Measurements from ENCODE around the gene PITRM1. TPM values are rescaled to one million over a fixed set of nuclear protein-coding genes. Genes with fewer than 3 reads are reported as not detected.

Gene PITRM1
- total RNA-seq, 4 donors from 2014 or later, result 81.9 to 123 (median 90.2) TPM

DNA sequence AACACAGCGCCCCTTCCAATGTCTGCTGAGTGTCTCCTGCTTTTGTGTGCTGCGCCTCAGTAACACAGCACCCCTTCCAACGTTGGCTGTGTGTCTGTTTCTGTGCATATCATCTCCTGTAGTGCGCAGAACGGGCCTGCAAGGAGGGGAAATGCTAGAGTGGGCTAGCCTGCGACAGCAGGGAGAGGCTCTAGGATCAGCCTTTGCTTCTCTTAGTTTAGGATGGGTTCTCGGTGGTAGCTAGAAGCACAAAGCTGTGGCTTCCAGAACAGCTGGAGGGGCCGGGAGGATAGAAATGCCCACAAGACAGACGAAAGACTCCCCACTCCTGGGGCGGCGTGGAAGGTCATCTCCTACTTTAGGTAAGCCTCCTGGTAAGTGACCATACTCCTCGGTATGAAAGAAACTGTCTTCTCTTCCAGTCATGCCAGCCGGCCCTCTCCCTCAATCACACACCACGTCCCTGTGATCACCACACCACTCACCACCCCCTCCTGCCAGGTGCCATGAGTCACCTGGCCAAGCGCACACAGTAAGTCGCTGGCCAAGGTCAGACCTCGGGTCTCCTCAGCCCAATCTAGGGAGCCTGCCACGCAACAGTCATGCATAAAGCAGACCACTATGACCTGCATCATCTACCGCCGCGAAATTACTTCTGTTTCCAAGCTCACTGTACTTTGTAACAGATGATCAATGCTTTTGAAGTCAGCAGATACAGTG, 4.8 kb downstream of the PITRM1 start:
- H3K36me3 ChIP-seq, result peaks cover 0 to 74% of the 10 kb centered on the region in 2 donors
- intact Hi-C loops (cut with DNase I; ENCODE audit: low total_unique reads), result no loop called here
- no peak overlapping the region for H3K27ac ChIP-seq
- DNase-seq (no peak), ATAC-seq (no peak)
- in situ Hi-C loops (cut with MboI; ENCODE audit: low sequenced_read_pairs in 4 of 4), result no loop called here
- TF ChIP-seq, protein P1, sequence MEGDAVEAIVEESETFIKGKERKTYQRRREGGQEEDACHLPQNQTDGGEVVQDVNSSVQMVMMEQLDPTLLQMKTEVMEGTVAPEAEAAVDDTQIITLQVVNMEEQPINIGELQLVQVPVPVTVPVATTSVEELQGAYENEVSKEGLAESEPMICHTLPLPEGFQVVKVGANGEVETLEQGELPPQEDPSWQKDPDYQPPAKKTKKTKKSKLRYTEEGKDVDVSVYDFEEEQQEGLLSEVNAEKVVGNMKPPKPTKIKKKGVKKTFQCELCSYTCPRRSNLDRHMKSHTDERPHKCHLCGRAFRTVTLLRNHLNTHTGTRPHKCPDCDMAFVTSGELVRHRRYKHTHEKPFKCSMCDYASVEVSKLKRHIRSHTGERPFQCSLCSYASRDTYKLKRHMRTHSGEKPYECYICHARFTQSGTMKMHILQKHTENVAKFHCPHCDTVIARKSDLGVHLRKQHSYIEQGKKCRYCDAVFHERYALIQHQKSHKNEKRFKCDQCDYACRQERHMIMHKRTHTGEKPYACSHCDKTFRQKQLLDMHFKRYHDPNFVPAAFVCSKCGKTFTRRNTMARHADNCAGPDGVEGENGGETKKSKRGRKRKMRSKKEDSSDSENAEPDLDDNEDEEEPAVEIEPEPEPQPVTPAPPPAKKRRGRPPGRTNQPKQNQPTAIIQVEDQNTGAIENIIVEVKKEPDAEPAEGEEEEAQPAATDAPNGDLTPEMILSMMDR (IDR thresholded peaks at IDR 0.05 in 4 of 5, conservative IDR thresholded peaks at IDR 0.05 in 1 of 5), result no peak
- no peak for TF ChIP-seq POLR2A (IDR thresholded peaks at IDR 0.05)
- no peaks in the 10 kb centered on the region for H3K9me3 ChIP-seq
- no peak overlapping the region for H3K4me3 ChIP-seq
- no peaks in the 10 kb centered on the region for H3K27me3 ChIP-seq
- H3K4me1 ChIP-seq, result peaks cover 6 to 8% of the 10 kb centered on the region in 2 donors

DNA sequence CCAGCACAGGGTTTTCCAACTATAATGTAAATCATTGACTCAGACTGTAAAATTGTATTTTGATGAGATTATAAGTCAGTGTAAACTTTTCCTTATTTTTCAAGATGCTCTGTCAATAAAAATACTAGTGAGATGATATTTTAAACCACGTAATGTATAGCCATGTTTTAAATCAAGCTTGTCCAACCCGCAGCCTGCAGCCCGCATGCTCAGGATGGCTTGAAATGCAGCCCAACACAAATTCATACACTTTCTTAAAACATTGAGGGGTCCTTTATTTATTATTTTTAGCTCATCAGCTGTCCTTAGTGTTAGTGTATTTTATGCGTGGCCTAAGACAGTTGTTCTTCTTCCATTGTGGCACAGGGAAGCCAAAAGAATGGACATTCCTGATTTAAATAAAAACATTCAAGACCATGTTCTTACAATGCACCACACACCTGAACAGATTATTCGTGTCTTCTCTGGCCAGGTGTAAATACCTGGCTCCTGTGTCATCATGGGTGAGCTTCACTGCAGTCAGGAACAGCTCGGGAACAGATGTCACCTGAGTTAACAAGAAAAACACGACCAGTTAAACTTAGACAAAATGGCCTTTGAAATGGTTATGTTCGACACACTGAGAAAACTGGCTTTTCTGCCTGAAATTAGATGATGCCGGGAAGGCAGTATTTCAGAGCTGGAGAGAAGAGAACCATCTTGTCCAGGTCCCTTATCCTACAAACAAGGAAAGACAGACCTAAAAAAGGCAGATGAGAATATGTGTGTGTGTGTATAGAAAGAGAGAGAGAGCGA, 5.9 kb downstream of the PITRM1 start:
- no peak for DNase-seq
- intact Hi-C loops (cut with DNase I; ENCODE audit: low total_unique reads), result no loop called here
- peaks cover 5 to 6% of the 10 kb centered on the region in 2 donors for H3K4me1 ChIP-seq
- H3K36me3 ChIP-seq, result peaks cover 0 to 85% of the 10 kb centered on the region in 2 donors
- no peak overlapping the region for H3K4me3 ChIP-seq
- H3K27ac ChIP-seq, result no peak overlapping the region
- H3K27me3 ChIP-seq, result no peaks in the 10 kb centered on the region
- no peak for ATAC-seq
- H3K9me3 ChIP-seq, result no peaks in the 10 kb centered on the region
- no peak for TF ChIP-seq POLR2A (IDR thresholded peaks at IDR 0.05)
- TF ChIP-seq, protein P1 (IDR thresholded peaks at IDR 0.05 in 4 of 5, conservative IDR thresholded peaks at IDR 0.05 in 1 of 5), result no peak
- in situ Hi-C loops (cut with MboI; ENCODE audit: low sequenced_read_pairs in 4 of 4), result no loop called here

DNA sequence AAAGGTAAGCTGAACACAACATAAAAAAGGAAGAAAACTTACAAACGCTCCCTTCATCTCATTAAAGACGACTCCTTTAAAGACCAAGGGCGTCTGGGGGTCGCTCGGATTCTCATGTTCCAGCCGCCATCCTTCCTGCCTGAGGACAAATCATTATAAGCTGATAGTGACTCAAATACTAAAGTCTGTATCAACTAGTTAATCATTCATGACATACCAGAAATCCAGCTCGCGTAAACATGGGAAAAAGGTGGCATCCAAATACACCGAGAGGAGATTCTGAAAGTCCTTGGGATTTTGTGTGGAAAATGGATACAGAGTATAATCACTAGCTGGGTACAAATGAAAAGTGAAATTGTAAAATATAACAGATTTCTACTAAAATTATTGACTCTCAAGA, 7.4 kb downstream of the PITRM1 start:
- Histone ChIP-seq H3K27me3 (no peaks in the 10 kb centered on the region), H3K4me1 (no peaks in the 10 kb centered on the region), H3K27ac (no peak overlapping the region), H3K36me3 (peaks cover 0 to 97% of the 10 kb centered on the region in 2 donors), H3K4me3 (no peak overlapping the region), H3K9me3 (no peaks in the 10 kb centered on the region)
- intact Hi-C loops (cut with DNase I; ENCODE audit: low total_unique reads) (no loop called here), in situ Hi-C loops (cut with MboI; ENCODE audit: low sequenced_read_pairs in 4 of 4) (no loop called here)
- TF ChIP-seq, protein P1 (IDR thresholded peaks at IDR 0.05 in 4 of 5, conservative IDR thresholded peaks at IDR 0.05 in 1 of 5), result no peak
- no peak for TF ChIP-seq POLR2A (IDR thresholded peaks at IDR 0.05)
- no peak for ATAC-seq
- DNase-seq, result no peak

DNA sequence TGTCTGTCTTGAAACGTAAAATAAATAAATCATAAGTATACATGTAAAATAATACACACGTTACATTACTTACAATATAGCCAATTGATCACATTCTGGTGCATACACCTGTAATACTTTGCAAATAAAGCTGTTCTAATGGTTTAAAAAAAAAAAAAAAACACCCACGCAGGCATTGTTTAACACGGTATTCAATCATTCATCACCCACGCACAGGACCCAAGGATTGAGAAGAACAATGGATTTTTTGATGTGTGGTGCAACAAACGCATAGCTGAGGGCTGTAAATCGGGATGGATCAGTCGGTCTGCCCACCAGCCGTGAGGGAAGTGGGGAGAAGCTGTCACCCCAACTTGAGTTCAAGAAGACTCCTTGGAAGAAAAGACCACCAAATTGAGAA, 8.7 kb downstream of the PITRM1 start:
- intact Hi-C loops (cut with DNase I; ENCODE audit: low total_unique reads) (no loop called here), in situ Hi-C loops (cut with MboI; ENCODE audit: low sequenced_read_pairs in 4 of 4) (no loop called here)
- peaks cover 0 to 97% of the 10 kb centered on the region in 2 donors for H3K36me3 ChIP-seq
- no peak for TF ChIP-seq POLR2A (IDR thresholded peaks at IDR 0.05)
- TF ChIP-seq, protein P1 (IDR thresholded peaks at IDR 0.05 in 4 of 5, conservative IDR thresholded peaks at IDR 0.05 in 1 of 5), result no peak
- H3K27ac ChIP-seq, result no peak overlapping the region
- DNase-seq, result no peak
- no peak for ATAC-seq
- H3K27me3 ChIP-seq, result no peaks in the 10 kb centered on the region
- no peaks in the 10 kb centered on the region for H3K4me1 ChIP-seq
- H3K4me3 ChIP-seq, result no peak overlapping the region
- H3K9me3 ChIP-seq, result no peaks in the 10 kb centered on the region
